Uterus (tissue), 4 donors: ENCODE data around the gene PPM1D. TPM values are rescaled to one million over a fixed set of nuclear protein-coding genes. Genes with fewer than 3 reads are reported as not detected.

ENCODE experiments used
- DNase-seq, 2 donors: peaks; one replicate each; pipeline ENCODE4 v3.0.0-alpha.2; 2019 to 2020
- H3K27ac ChIP-seq, 2 donors: fragments of 200-600 bp; sonication (generic); 1 replicate in 1 of 2; 2 replicates in 1 of 2; pipeline ENCODE4 v1.5.1; 2016 to 2018
- H3K27me3 ChIP-seq, 2 donors: fragments of 200-600 bp; sonication (generic); one replicate each; pipeline ENCODE4 v1.5.1; 2018 to 2019; ENCODE audit warnings: control low read depth in 1 of 2
- H3K36me3 ChIP-seq, 2 donors: fragments of 200-600 bp; sonication (generic); one replicate each; pipeline ENCODE4 v1.5.1; 2019; ENCODE audit warnings: control low read depth in 1 of 2
- H3K4me1 ChIP-seq, 2 donors: fragments of 200-600 bp; sonication (generic); one replicate each; pipeline ENCODE4 v1.5.1; 2018 to 2019; ENCODE audit warnings: control low read depth in 1 of 2
- H3K4me3 ChIP-seq, 2 donors: fragments of 200-600 bp; sonication (generic); 1 replicate in 1 of 2; 2 replicates in 1 of 2; pipeline ENCODE4 v1.5.1; 2018 to 2019; ENCODE audit warnings: mild to moderate bottlenecking in 1 of 2
- H3K9me3 ChIP-seq, 2 donors: fragments of 200-600 bp; sonication (generic); one replicate each; pipeline ENCODE4 v1.5.1; 2019; ENCODE audit warnings: control low read depth in 1 of 2
- CTCF ChIP-seq, 4 experiments: fragments of 200-600 bp in 2 of 4; fragments of 450-650 bp in 2 of 4; sonication (generic) in 2 of 4; IDR thresholded peaks; one replicate each; pipeline ENCODE4 v1.5.1; 2016 to 2019; ENCODE audit warnings: antibody characterized with exemption in 4 of 4, mild to moderate bottlenecking in 2 of 4, moderate library complexity in 1 of 4
- POLR2A ChIP-seq, 2 donors: fragments of 450-650 bp; IDR thresholded peaks; one replicate each; pipeline ENCODE4 v1.6.1; 2016; ENCODE audit warnings: antibody characterized with exemption in 2 of 2, mild to moderate bottlenecking in 1 of 2, moderate library complexity in 1 of 2
- intact Hi-C: fragments of 100-400 bp; cut with DNase I; formaldehyde crosslinking; loops from one replicate; pipeline ENCODE4 v1.15.1; 2023; ENCODE audit warnings: low total_unique reads
- total RNA-seq, 4 donors: library from RNA; depleted of rRNA in 3 of 4; stranded (reverse); fragments of >200 nt in 3 of 4; gene quantifications; one replicate each; pipeline versions ENCODE4 v1.1.0 to v1.2.4, GENCODE V29; 2014 to 2023
- donor health status: DM: yes; HTN: yes; CAD: no.

PPM1D gene
- total RNA-seq, 4 donors from 2014 or later: 17.2 to 26.1 (median 20.2) TPM

GRCh38 chr17:60615108-60615507 is 15.1 kb downstream of the PPM1D start:
- Histone ChIP-seq H3K4me3 (no peak overlapping the region), H3K36me3 (no peaks in the 10 kb centered on the region), H3K9me3 (no peaks in the 10 kb centered on the region), H3K4me1 (no peaks in the 10 kb centered on the region), H3K27ac (no peak overlapping the region), H3K27me3 (no peaks in the 10 kb centered on the region)
- no peak for DNase-seq
- intact Hi-C loops: no loop called here
- TF ChIP-seq POLR2A (IDR thresholded peaks at IDR 0.05) (no peak), CTCF (IDR thresholded peaks at IDR 0.05) (no peak)

- intact Hi-C loops: no loop called here
- Histone ChIP-seq H3K4me1 (no peaks in the 10 kb centered on the region), H3K27ac (no peak overlapping the region), H3K36me3 (no peaks in the 10 kb centered on the region), H3K4me3 (no peak overlapping the region), H3K27me3 (no peaks in the 10 kb centered on the region), H3K9me3 (no peaks in the 10 kb centered on the region)
- TF ChIP-seq CTCF (IDR thresholded peaks at IDR 0.05): no peak
- no peak for TF ChIP-seq POLR2A (IDR thresholded peaks at IDR 0.05)
- DNase-seq: no peak
Measured at GRCh38 chr17:60615840-60616239, 15.8 kb downstream of the PPM1D start.

GRCh38 chr17:60618080-60618479 is 18.1 kb downstream of the PPM1D start:
- H3K4me3 ChIP-seq: no peak overlapping the region
- DNase-seq: no peak
- H3K36me3 ChIP-seq: no peaks in the 10 kb centered on the region
- H3K4me1 ChIP-seq: no peaks in the 10 kb centered on the region
- no peaks in the 10 kb centered on the region for H3K9me3 ChIP-seq
- H3K27me3 ChIP-seq: no peaks in the 10 kb centered on the region
- intact Hi-C loops: no loop called here
- no peak for TF ChIP-seq POLR2A (IDR thresholded peaks at IDR 0.05)
- no peak for TF ChIP-seq CTCF (IDR thresholded peaks at IDR 0.05)
- H3K27ac ChIP-seq: no peak overlapping the region

GRCh38 chr17:60618854-60619526 is 19.0 kb downstream of the PPM1D start:
- no peak for TF ChIP-seq POLR2A (IDR thresholded peaks at IDR 0.05)
- Histone ChIP-seq H3K27me3 (no peaks in the 10 kb centered on the region), H3K4me3 (no peak overlapping the region), H3K36me3 (no peaks in the 10 kb centered on the region), H3K4me1 (no peaks in the 10 kb centered on the region), H3K9me3 (no peaks in the 10 kb centered on the region), H3K27ac (no peak overlapping the region)
- DNase-seq: no peak
- intact Hi-C loops: no loop called here

GRCh38 chr17:60622961-60623360 is 23.0 kb downstream of the PPM1D start:
- H3K27ac ChIP-seq: no peak overlapping the region
- intact Hi-C loops: no loop called here
- H3K36me3 ChIP-seq: no peaks in the 10 kb centered on the region
- no peaks in the 10 kb centered on the region for H3K9me3 ChIP-seq
- H3K4me1 ChIP-seq: no peaks in the 10 kb centered on the region
- DNase-seq: no peak
- no peaks in the 10 kb centered on the region for H3K27me3 ChIP-seq
- no peak for TF ChIP-seq CTCF (IDR thresholded peaks at IDR 0.05)
- TF ChIP-seq POLR2A (IDR thresholded peaks at IDR 0.05): no peak
- H3K4me3 ChIP-seq: no peak overlapping the region

- Histone ChIP-seq H3K9me3 (no peaks in the 10 kb centered on the region), H3K27ac (no peak overlapping the region), H3K4me1 (no peaks in the 10 kb centered on the region), H3K27me3 (no peaks in the 10 kb centered on the region), H3K4me3 (no peak overlapping the region), H3K36me3 (no peaks in the 10 kb centered on the region)
- TF ChIP-seq CTCF (IDR thresholded peaks at IDR 0.05): no peak
- TF ChIP-seq POLR2A (IDR thresholded peaks at IDR 0.05): no peak
- intact Hi-C loops: no loop called here
- DNase-seq: no peak
Measured at GRCh38 chr17:60623415-60623814, 23.4 kb downstream of the PPM1D start.
